Activated T-cell treated with anti-CD3 and anti-CD28 coated beads for 24 hours (primary cell): ENCODE measurements around the gene PSPN.

Source experiments
- DNase-seq: peaks from one replicate; pipeline ENCODE4 v3.0.0-alpha.2; 2020; ENCODE audit warnings: low read depth

The PSPN gene

GRCh38 chr19:6325614-6326013 lies 50.1 kb downstream of the PSPN start:
- no peak for DNase-seq
